ENCODE measurements around the gene OR2G3.

DNA sequence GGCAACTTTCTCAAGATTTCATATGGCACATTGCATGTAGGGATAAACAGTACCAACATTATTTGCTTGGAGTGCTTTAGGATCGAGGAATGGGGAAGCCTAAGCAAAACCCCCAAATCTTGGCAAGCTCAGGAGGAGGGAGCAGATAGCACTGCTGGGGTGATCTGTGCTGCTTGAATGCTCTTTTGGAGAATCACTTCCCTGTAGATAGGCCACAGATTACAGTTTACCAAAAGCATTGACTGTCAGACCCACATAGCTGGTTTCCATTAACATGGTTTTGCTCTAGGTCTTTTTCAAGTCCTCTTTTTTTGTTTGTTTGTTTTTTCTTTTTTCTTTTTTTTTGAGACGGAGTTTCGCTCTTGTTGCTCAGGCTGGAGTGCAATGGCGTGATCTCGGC lies 37.4 kb downstream of the OR2G3 start:
- TF ChIP-seq POLR2A (IDR thresholded peaks at IDR 0.05) = no peak
- TF ChIP-seq, protein P1, sequence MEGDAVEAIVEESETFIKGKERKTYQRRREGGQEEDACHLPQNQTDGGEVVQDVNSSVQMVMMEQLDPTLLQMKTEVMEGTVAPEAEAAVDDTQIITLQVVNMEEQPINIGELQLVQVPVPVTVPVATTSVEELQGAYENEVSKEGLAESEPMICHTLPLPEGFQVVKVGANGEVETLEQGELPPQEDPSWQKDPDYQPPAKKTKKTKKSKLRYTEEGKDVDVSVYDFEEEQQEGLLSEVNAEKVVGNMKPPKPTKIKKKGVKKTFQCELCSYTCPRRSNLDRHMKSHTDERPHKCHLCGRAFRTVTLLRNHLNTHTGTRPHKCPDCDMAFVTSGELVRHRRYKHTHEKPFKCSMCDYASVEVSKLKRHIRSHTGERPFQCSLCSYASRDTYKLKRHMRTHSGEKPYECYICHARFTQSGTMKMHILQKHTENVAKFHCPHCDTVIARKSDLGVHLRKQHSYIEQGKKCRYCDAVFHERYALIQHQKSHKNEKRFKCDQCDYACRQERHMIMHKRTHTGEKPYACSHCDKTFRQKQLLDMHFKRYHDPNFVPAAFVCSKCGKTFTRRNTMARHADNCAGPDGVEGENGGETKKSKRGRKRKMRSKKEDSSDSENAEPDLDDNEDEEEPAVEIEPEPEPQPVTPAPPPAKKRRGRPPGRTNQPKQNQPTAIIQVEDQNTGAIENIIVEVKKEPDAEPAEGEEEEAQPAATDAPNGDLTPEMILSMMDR (IDR thresholded peaks at IDR 0.05) = no peak

Data from heart left ventricle (tissue), 13 donors.